HG03575 (cell line): ENCODE data around the gene IQGAP2.

Experiments used
- ATAC-seq: cut with Tn5 transposase; IDR thresholded peaks from one replicate; pipeline ENCODE4 v1.9.1; 2021; ENCODE audit not compliant: unreplicated experiment, insufficient number of reproducible peaks, low FRiP score; ENCODE audit errors: extremely low read depth

IQGAP2 gene

GRCh38 chr5:76468635-76469425 is 65.7 kb downstream of the IQGAP2 start:
- ATAC-seq: no peak

- ATAC-seq: no peak
Measured at GRCh38 chr5:76469656-76470290, 66.7 kb downstream of the IQGAP2 start.

DNA sequence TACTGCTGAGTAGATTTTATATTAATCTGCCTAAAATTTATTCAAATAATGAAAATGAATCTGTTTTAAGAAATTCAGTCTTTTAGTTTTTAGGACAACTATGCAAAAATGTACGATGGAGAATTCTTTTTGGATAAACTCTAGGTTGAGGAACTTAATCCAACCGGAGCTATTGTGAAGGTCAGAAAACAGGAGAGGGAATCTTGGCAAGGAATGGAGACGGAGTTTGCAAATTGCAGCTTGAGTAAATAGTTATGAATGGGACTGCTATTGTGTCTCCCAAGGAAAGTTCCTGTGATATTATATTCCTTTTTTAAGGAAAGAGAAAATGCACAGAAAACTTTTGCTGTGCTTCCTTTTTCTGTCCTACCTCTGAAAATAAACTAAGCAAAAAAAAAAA is 67.9 kb downstream of the IQGAP2 start:
- no peak for ATAC-seq

- no peak for ATAC-seq
Measured at GRCh38 chr5:76471406-76471805, 68.3 kb downstream of the IQGAP2 start.

- no peak for ATAC-seq
Measured at GRCh38 chr5:76471987-76472334, 68.9 kb downstream of the IQGAP2 start.

- ATAC-seq: no peak
Measured at GRCh38 chr5:76472335-76473008, 69.4 kb downstream of the IQGAP2 start.

DNA sequence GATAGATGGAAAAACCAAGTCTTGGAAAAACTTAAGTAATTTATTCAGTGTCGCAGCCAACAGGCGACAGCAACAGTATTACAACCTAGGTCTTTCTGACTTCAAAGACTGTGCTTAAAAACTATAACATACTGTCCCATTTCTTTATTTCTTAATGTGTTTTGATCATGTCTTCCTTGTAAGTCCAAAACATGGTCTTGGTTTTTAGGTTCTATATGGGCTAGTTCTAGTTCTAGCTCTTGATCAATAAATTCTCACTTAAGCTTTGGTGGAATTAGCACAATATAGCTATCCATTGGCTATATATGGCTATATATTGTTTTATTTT is 69.9 kb downstream of the IQGAP2 start:
- ATAC-seq: no peak

DNA sequence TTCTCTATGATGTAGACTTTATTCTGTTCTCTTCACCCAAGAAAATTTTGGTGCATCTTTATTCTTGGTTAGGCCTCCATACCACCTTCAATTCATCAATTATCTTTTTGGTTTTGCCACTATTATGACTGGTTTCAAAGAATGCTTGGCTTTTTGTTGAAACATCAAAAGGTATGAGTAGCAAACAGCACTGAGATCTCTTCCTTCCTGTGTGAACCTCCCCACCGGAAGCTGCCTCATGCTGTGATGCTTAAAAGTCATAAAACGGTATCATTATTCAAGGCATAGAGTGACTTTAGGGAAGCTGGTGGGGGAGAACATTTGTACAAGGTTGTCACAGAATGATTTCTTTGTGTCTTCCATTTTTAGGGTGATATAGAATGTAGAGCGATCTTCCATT is 70.6 kb downstream of the IQGAP2 start:
- ATAC-seq: no peak

DNA sequence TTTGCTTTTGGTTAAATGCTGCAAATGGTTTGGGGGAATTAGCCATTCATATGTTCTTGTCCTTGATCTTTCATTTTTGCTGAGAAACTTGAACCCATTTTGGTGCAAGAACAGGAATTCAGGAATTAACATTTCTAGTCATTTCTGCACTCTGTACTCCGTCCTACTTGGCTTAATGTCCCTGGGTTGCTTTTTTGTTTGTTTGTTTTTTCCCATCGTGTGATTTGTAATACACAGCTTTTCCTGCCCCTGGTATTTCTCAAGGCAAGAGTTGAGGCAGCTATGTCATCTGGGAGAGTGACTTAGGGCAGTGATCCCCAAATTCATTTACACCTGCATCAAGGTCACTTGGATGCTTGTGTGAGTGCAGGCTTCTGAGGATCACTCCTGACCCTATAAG is 71.3 kb downstream of the IQGAP2 start:
- no peak for ATAC-seq

DNA sequence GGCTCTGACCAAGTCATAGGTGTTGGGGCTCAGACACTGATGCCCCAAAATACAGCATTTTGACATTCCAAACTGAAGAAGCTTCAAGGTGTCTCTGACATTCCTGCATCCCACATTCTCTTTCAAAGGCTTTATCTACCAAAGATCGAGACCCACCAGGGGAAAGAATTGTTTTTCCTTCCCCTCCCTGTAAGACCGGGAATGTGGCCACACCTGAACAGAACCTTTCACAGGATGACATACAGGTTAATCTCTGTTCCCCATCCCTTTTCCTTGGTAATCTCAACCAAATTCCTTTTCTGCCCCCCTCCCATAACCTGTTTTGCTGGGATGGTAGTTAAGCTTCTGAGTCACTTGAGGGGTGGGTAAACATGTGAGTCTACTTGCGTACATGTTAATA is 72.3 kb downstream of the IQGAP2 start:
- no peak for ATAC-seq

DNA sequence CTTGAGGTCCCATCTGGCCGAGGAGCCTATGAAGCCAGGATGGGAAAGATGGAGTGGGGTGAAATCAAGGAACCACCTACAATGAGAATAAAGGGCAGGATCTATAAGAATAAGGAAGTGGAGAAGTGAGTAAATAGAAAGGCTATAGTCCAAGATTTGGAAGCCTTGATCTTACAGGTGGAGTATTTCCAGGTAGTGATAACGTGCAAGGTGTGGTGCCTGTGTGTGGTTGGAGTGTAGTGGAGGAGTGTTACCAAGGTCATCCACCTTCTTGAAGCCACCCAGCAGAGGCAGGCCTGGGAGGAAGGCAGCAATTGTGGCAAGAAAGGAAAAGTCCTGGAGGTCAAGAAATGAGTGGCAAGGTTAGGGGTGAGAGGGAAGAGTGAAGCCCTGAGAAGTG is 72.9 kb downstream of the IQGAP2 start:
- ATAC-seq: no peak

DNA sequence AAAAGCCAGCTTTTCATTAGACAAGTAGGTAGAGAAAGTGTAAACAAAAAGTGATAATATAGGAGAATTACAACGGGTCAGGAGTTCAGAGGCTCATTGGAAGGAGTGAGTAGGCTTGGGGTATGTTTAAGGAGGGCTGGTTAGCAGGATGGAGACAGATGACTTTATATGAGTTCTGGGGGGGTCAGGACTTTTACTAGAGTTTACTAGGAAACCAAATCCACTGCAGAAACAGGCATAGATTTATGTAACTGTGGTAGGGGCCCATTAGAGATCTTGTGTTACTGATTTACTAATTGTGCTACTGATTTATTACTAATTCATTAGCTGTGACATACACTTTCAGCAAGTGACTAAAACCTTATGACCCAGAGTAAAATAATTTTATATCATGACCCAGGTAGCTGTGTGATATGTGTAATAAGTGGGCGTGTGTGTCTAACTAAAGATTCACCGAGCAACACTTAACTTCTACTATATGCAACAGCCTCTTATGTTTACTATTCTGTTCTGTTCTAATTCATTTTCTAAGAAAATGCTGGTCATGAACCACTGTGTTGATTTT is 73.5 kb downstream of the IQGAP2 start:
- no peak for ATAC-seq

- ATAC-seq: no peak
Measured at GRCh38 chr5:76477061-76477460, 74.0 kb downstream of the IQGAP2 start.

DNA sequence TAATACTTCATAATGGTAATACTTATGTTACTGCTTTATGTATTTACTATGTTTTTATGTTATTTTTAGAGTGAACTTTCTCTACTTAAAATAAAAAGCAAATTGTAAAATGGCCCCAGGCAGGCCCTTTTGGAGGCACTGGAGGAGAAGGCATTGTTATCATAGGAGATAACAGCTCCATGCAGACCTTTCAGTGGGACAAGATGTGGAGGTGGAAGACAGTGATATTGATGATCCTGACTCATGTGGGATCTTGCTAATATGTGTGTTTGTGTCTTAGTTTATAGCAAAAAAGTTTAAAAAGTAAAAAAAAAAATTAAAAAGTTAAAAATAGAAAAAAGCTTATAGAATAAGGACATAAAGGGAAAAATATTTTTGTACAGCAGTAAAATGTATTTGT is 74.5 kb downstream of the IQGAP2 start:
- no peak for ATAC-seq

GRCh38 chr5:76479281-76479680 is 76.2 kb downstream of the IQGAP2 start:
- no peak for ATAC-seq

DNA sequence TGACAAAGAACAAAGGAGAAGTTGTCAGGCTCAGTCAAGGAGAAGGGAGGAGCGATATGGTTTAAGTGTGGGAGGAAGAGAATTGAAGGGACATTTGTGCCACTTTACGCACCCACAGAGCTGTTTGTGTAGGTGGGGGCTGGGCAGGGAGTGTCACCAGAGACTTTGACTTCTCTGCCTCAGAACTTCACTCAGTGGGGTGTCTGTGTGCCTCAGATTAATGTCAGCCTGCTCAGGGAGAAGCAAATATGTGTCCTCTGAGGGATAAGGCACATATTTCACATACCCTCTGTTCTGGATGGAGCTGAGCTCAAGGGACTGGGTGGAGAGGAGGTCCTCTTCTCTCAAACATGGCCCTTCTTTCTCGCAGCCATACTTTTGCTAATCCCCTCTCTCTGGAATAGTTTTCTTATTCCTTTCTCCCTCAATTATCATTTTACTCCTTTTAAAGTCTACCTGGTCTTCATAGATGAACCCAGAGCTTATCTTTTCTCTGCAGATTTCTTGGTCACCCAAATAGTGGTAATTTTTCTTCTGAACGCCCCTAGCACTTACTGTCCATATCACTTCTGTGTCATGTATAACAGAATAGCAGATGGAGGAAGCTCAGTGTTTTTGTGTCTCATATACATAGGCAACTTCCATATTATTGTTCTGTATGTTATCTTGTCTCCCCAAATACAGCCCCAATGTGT is 77.0 kb downstream of the IQGAP2 start:
- no peak for ATAC-seq

DNA sequence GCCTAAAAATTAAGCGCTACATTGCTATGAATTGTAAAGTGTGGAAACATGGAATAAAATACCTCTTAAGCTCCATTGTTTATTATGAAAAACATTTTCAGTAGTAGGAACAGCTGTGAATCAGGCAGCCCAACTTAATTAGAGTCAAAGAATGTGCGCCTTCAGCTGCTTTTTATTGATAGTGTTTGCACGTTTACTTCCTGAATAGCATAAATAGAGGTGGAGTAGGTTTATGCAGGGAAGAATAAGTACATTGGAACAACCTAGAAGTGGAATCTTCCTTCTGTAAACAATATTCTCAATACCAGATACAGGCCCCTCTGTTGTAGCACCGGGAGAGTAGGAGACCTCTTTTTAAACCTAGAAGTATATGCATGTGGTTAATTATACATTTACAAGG is 79.9 kb downstream of the IQGAP2 start:
- no peak for ATAC-seq

GRCh38 chr5:76483433-76483832 is 80.3 kb downstream of the IQGAP2 start:
- ATAC-seq: no peak

- no peak for ATAC-seq
Measured at GRCh38 chr5:76483881-76484280, 80.8 kb downstream of the IQGAP2 start.

- no peak for ATAC-seq
Measured at GRCh38 chr5:76485511-76485910, 82.4 kb downstream of the IQGAP2 start.
